ENCODE results near the gene KLF5.
"Not testable (repeated sequence)": the region's sequence is repeated elsewhere in the genome, so short reads cannot be mapped to it uniquely, and the experiment has no call there.

KLF5 gene

GRCh38 chr13:73058736-73059459 is at the start of gene KLF5:
Gene KLF5 (plus strand): TSS chr13:73059005. CDS start chr13:73059328, 323 bp downstream.
- peak; percentile 99 for ATAC-seq

- ATAC-seq: no peak
Measured at GRCh38 chr13:73011751-73012150, 47.1 kb upstream of the KLF5 start.

GRCh38 chr13:73015805-73016204 is 43.0 kb upstream of the KLF5 start:
- ATAC-seq: no peak

GRCh38 chr13:73018336-73018735 is 40.5 kb upstream of the KLF5 start:
- ATAC-seq: no peak

GRCh38 chr13:73025217-73026012 is 33.4 kb upstream of the KLF5 start:
- ATAC-seq: peak; percentile 49 to 51

GRCh38 chr13:73034901-73035300 is 23.9 kb upstream of the KLF5 start:
- no peak for ATAC-seq

- ATAC-seq: no peak
Measured at GRCh38 chr13:73035660-73036059, 23.1 kb upstream of the KLF5 start.

- ATAC-seq: no peak
Measured at GRCh38 chr13:73036566-73036965, 22.2 kb upstream of the KLF5 start.

GRCh38 chr13:73038064-73038463 is 20.7 kb upstream of the KLF5 start:
- ATAC-seq: no peak

GRCh38 chr13:73039201-73040108 is 19.4 kb upstream of the KLF5 start:
- no peak for ATAC-seq

- no peak for ATAC-seq
Measured at GRCh38 chr13:73040484-73040883, 18.3 kb upstream of the KLF5 start.

- ATAC-seq: no peak
Measured at GRCh38 chr13:73040968-73041596, 17.7 kb upstream of the KLF5 start.

GRCh38 chr13:73045031-73045430 is 13.8 kb upstream of the KLF5 start:
- ATAC-seq: no peak

- ATAC-seq: not testable (repeated sequence)
Measured at GRCh38 chr13:73048615-73049014, 10.2 kb upstream of the KLF5 start.

- no peak for ATAC-seq
Measured at GRCh38 chr13:73054712-73055111, 4.1 kb upstream of the KLF5 start.

- ATAC-seq: no peak
Measured at GRCh38 chr13:73055813-73056564, 2.8 kb upstream of the KLF5 start.

- ATAC-seq: no peak
Measured at GRCh38 chr13:73056565-73056962, 2.2 kb upstream of the KLF5 start.

- ATAC-seq: no peak
Measured at GRCh38 chr13:73057284-73058063, 1.3 kb upstream of the KLF5 start.

- no peak for ATAC-seq
Measured at GRCh38 chr13:73058064-73058313, 816 bp upstream of the KLF5 start.

- ATAC-seq: no peak
Measured at GRCh38 chr13:73058432-73058735, 421 bp upstream of the KLF5 start.

GRCh38 chr13:73059460-73060250 is 850 bp downstream of the KLF5 start:
- peak; percentile 10 to 15 for ATAC-seq

Measured in activated CD4-positive, CD25-positive, alpha-beta regulatory T cell treated with anti-CD3 and anti-CD28 coated beads, Interleukin-2, amount 50 U/mL, for 24 hours (primary cell).